Measurements from ENCODE around the gene TDRD6. TPM values are rescaled to one million over a fixed set of nuclear protein-coding genes. Genes with fewer than 3 reads are reported as not detected.

TDRD6 gene
- total RNA-seq, 2 donors from 2014 or later, result not detected

- H3K27ac Mint-ChIP-seq, result no peak overlapping the region
- DNase-seq (ENCODE audit: low spot score in 2 of 2) (no peak), ATAC-seq (no peak)
- H3K36me3 Mint-ChIP-seq, result no peaks in the 10 kb centered on the region
- H3K9me3 Mint-ChIP-seq, result no peaks in the 10 kb centered on the region
These were observed 26.2 kb upstream of the TDRD6 start for GRCh38 chr6:46661483-46661882.

GRCh38 chr6:46667377-46667776, 20.3 kb upstream of the TDRD6 start:
- DNase-seq (ENCODE audit: low spot score in 2 of 2), result no peak
- Mint-ChIP-seq H3K36me3 (no peaks in the 10 kb centered on the region), H3K27ac (no peak overlapping the region), H3K9me3 (no peaks in the 10 kb centered on the region)
- ATAC-seq, result no peak

GRCh38 chr6:46674410-46674809, 13.3 kb upstream of the TDRD6 start:
- peak in 1 of 2 donors; percentile 57 for ATAC-seq
- no peak for DNase-seq (ENCODE audit: low spot score in 2 of 2)
- no peaks in the 10 kb centered on the region for H3K36me3 Mint-ChIP-seq
- no peak overlapping the region for H3K27ac Mint-ChIP-seq
- H3K9me3 Mint-ChIP-seq, result no peaks in the 10 kb centered on the region

- no peaks in the 10 kb centered on the region for H3K9me3 Mint-ChIP-seq
- no peak for ATAC-seq
- H3K36me3 Mint-ChIP-seq, result no peaks in the 10 kb centered on the region
- DNase-seq (ENCODE audit: low spot score in 2 of 2), result no peak
- no peak overlapping the region for H3K27ac Mint-ChIP-seq
These were observed 10.9 kb upstream of the TDRD6 start for GRCh38 chr6:46676604-46677313.

GRCh38 chr6:46677314-46677654, 10.4 kb upstream of the TDRD6 start:
- Mint-ChIP-seq H3K36me3 (no peaks in the 10 kb centered on the region), H3K27ac (no peak overlapping the region), H3K9me3 (no peaks in the 10 kb centered on the region)
- ATAC-seq, result no peak
- DNase-seq (ENCODE audit: low spot score in 2 of 2), result no peak

- ATAC-seq (no peak), DNase-seq (ENCODE audit: low spot score in 2 of 2) (no peak)
- Mint-ChIP-seq H3K27ac (no peak overlapping the region), H3K9me3 (no peaks in the 10 kb centered on the region), H3K36me3 (no peaks in the 10 kb centered on the region)
These were observed 2.9 kb upstream of the TDRD6 start for GRCh38 chr6:46684771-46685170.

- DNase-seq (ENCODE audit: low spot score in 2 of 2) (no peak), ATAC-seq (no peak)
- no peaks in the 10 kb centered on the region for H3K9me3 Mint-ChIP-seq
- H3K36me3 Mint-ChIP-seq, result no peaks in the 10 kb centered on the region
- H3K27ac Mint-ChIP-seq, result no peak overlapping the region
These were observed 656 bp downstream of the TDRD6 start for GRCh38 chr6:46688117-46688965.

- Mint-ChIP-seq H3K9me3 (no peaks in the 10 kb centered on the region), H3K36me3 (no peaks in the 10 kb centered on the region), H3K27ac (no peak overlapping the region)
- no peak for ATAC-seq
- no peak for DNase-seq (ENCODE audit: low spot score in 2 of 2)
These were observed 1.3 kb downstream of the TDRD6 start for GRCh38 chr6:46688966-46689335.

GRCh38 chr6:46689657-46690056, 2.0 kb downstream of the TDRD6 start:
- H3K36me3 Mint-ChIP-seq, result no peaks in the 10 kb centered on the region
- DNase-seq (ENCODE audit: low spot score in 2 of 2), result no peak
- H3K9me3 Mint-ChIP-seq, result no peaks in the 10 kb centered on the region
- ATAC-seq, result no peak
- no peak overlapping the region for H3K27ac Mint-ChIP-seq

- Mint-ChIP-seq H3K27ac (no peak overlapping the region), H3K9me3 (no peaks in the 10 kb centered on the region), H3K36me3 (no peaks in the 10 kb centered on the region)
- DNase-seq (ENCODE audit: low spot score in 2 of 2) (no peak), ATAC-seq (no peak)
These were observed 2.6 kb downstream of the TDRD6 start for GRCh38 chr6:46690141-46690755.

GRCh38 chr6:46690911-46691451, 3.3 kb downstream of the TDRD6 start:
- ATAC-seq (no peak), DNase-seq (ENCODE audit: low spot score in 2 of 2) (no peak)
- Mint-ChIP-seq H3K36me3 (no peaks in the 10 kb centered on the region), H3K27ac (no peak overlapping the region), H3K9me3 (no peaks in the 10 kb centered on the region)

GRCh38 chr6:46699970-46700369, 12.3 kb downstream of the TDRD6 start:
- no peak overlapping the region for H3K27ac Mint-ChIP-seq
- ATAC-seq, result no peak
- no peaks in the 10 kb centered on the region for H3K36me3 Mint-ChIP-seq
- H3K9me3 Mint-ChIP-seq, result no peaks in the 10 kb centered on the region
- DNase-seq (ENCODE audit: low spot score in 2 of 2), result no peak

- Mint-ChIP-seq H3K27ac (no peak overlapping the region), H3K36me3 (no peaks in the 10 kb centered on the region), H3K9me3 (no peaks in the 10 kb centered on the region)
- DNase-seq (ENCODE audit: low spot score in 2 of 2), result no peak
- ATAC-seq, result peak in 1 of 2 donors; percentile 48
These were observed 16.9 kb downstream of the TDRD6 start for GRCh38 chr6:46704562-46704961.

GRCh38 chr6:46706464-46706863, 18.8 kb downstream of the TDRD6 start:
- peak in 1 of 2 donors; percentile 4 for DNase-seq (ENCODE audit: low spot score in 2 of 2)
- peak in 1 of 2 donors; percentile 82 for ATAC-seq

GRCh38 chr6:46711491-46711890, 23.8 kb downstream of the TDRD6 start:
- H3K36me3 Mint-ChIP-seq, result no peaks in the 10 kb centered on the region
- H3K27ac Mint-ChIP-seq, result no peak overlapping the region
- DNase-seq (ENCODE audit: low spot score in 2 of 2) (no peak), ATAC-seq (no peak)
- no peaks in the 10 kb centered on the region for H3K9me3 Mint-ChIP-seq

More at GRCh38 chr6:46706464-46706863, 18.8 kb downstream of the TDRD6 start:
- no peak overlapping the region for H3K27ac Mint-ChIP-seq
- no peaks in the 10 kb centered on the region for H3K36me3 Mint-ChIP-seq
- no peaks in the 10 kb centered on the region for H3K9me3 Mint-ChIP-seq

- Mint-ChIP-seq H3K9me3 (no peaks in the 10 kb centered on the region), H3K27ac (no peak overlapping the region), H3K36me3 (no peaks in the 10 kb centered on the region)
- ATAC-seq, result no peak
- no peak for DNase-seq (ENCODE audit: low spot score in 2 of 2)
These were observed 27.5 kb downstream of the TDRD6 start for GRCh38 chr6:46715141-46715540.

GRCh38 chr6:46719099-46719498, 31.4 kb downstream of the TDRD6 start:
- Mint-ChIP-seq H3K9me3 (no peaks in the 10 kb centered on the region), H3K36me3 (no peaks in the 10 kb centered on the region), H3K27ac (no peak overlapping the region)
- ATAC-seq (peak; percentile 33 to 81), DNase-seq (ENCODE audit: low spot score in 2 of 2) (no peak)
